ENCODE data around the gene LIX1. TPM values are rescaled to one million over a fixed set of nuclear protein-coding genes. Genes with fewer than 3 reads are reported as not detected.

The LIX1 gene
- total RNA-seq, 1 donor: under 0.01 TPM

GRCh38 chr5:97121848-97122247 is 20.6 kb downstream of the LIX1 start:
- H3K4me3 ChIP-seq (ENCODE audit: low read depth, low read length): no peak overlapping the region
- DNase-seq (ENCODE audit: low read depth): no peak
- no peak for TF ChIP-seq CTCF (IDR thresholded peaks at IDR 0.05; ENCODE audit: insufficient read depth, low read depth, low read length)

- no peak for TF ChIP-seq CTCF (IDR thresholded peaks at IDR 0.05; ENCODE audit: insufficient read depth, low read depth, low read length)
- H3K4me3 ChIP-seq (ENCODE audit: low read depth, low read length): no peak overlapping the region
- no peak for DNase-seq (ENCODE audit: low read depth)
Observed at GRCh38 chr5:97120195-97120594, 22.2 kb downstream of the LIX1 start.

GRCh38 chr5:97119007-97119390 is 23.4 kb downstream of the LIX1 start:
- no peak for DNase-seq (ENCODE audit: low read depth)
- no peak for TF ChIP-seq CTCF (IDR thresholded peaks at IDR 0.05; ENCODE audit: insufficient read depth, low read depth, low read length)
- no peak overlapping the region for H3K4me3 ChIP-seq (ENCODE audit: low read depth, low read length)

- no peak for TF ChIP-seq CTCF (IDR thresholded peaks at IDR 0.05; ENCODE audit: insufficient read depth, low read depth, low read length)
- DNase-seq (ENCODE audit: low read depth): no peak
- no peak overlapping the region for H3K4me3 ChIP-seq (ENCODE audit: low read depth, low read length)
Observed at GRCh38 chr5:97118261-97119006, 24.0 kb downstream of the LIX1 start.

- no peak for DNase-seq (ENCODE audit: low read depth)
- TF ChIP-seq CTCF (IDR thresholded peaks at IDR 0.05; ENCODE audit: insufficient read depth, low read depth, low read length): no peak
- no peak overlapping the region for H3K4me3 ChIP-seq (ENCODE audit: low read depth, low read length)
Observed at GRCh38 chr5:97115932-97116331, 26.5 kb downstream of the LIX1 start.

- DNase-seq (ENCODE audit: low read depth): no peak
- no peak for TF ChIP-seq CTCF (IDR thresholded peaks at IDR 0.05; ENCODE audit: insufficient read depth, low read depth, low read length)
- H3K4me3 ChIP-seq (ENCODE audit: low read depth, low read length): no peak overlapping the region
Observed at GRCh38 chr5:97112230-97112629, 30.2 kb downstream of the LIX1 start.

GRCh38 chr5:97111616-97112015 is 30.8 kb downstream of the LIX1 start:
- DNase-seq (ENCODE audit: low read depth): no peak
- TF ChIP-seq CTCF (IDR thresholded peaks at IDR 0.05; ENCODE audit: insufficient read depth, low read depth, low read length): no peak
- no peak overlapping the region for H3K4me3 ChIP-seq (ENCODE audit: low read depth, low read length)

Data from fibroblast of villous mesenchyme (primary cell).